HG03135 (cell line): ENCODE data around the gene INHBC.

Source experiments
- ATAC-seq: cut with Tn5 transposase; IDR thresholded peaks from one replicate; pipeline ENCODE4 v1.9.1; 2021; ENCODE audit warnings: mild to moderate bottlenecking, moderate library complexity; ENCODE audit not compliant: unreplicated experiment

Gene INHBC

DNA sequence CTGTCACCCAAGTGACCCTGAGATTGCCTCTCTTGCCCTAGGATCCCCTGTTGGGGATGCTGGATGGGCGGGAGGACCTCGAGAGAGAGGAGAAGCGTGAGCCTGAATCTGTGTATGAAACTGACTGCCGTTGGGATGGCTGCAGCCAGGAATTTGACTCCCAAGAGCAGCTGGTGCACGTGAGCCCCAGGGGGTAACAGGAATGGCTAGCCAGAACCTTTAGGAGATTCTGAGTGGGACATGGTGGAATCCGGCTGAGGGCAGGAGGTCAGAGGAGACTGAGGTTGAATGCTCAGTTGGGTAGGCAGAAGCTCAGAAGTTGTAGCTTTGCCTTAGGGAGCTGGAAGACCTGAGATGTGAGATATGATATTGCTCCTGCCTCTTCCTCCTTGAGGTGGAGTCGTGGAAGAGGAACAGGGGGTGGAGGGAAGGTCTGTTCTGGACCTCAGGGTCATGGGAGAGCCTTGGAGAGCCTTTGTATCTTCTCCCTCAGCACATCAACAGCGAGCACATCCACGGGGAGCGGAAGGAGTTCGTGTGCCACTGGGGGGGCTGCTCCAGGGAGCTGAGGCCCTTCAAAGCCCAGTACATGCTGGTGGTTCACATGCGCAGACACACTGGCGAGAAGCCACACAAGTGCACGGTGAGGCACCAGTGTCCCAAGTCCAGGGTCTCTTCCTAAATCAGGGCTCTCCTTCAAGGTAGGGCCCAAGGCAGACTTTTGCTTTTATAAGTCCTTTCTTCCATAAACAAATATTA, 31.3 kb downstream of the INHBC start:
- no peak for ATAC-seq

DNA sequence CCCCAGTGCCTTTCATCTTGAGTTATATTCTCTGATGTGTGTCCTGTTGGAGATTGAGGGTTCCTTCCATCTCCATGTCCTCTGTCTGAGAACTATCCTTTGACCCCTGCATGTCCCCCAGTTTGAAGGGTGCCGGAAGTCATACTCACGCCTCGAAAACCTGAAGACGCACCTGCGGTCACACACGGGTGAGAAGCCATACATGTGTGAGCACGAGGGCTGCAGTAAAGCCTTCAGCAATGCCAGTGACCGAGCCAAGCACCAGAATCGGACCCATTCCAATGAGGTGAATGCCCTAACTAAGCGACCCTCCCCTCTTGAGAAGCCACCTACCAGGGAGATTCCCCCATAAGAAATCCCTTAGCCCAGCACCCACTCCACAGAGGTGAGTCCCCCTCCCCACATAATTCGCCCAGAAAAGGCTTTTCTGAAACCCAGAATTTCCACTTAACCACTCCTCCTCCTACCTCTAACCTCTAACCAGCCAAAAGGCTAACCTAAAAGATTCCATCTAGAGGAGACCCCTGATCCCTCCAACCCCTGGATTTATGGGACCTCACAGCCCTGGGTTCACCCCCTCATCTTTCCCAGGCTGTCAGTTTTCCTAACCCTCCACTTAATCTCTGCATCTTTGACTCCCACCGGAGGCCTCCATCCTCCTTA, 32.8 kb downstream of the INHBC start:
- no peak for ATAC-seq

DNA sequence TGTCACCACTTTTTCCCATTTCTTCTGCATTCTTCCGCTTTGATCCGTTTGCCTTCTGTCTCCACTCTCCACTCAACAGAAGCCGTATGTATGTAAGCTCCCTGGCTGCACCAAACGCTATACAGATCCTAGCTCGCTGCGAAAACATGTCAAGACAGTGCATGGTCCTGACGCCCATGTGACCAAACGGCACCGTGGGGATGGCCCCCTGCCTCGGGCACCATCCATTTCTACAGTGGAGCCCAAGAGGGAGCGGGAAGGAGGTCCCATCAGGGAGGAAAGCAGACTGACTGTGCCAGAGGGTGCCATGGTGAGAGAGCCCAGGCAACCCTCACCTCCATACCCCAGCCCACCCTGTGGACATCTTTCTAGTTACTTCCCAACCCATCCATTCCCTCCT, 33.3 kb downstream of the INHBC start:
- no peak for ATAC-seq

DNA sequence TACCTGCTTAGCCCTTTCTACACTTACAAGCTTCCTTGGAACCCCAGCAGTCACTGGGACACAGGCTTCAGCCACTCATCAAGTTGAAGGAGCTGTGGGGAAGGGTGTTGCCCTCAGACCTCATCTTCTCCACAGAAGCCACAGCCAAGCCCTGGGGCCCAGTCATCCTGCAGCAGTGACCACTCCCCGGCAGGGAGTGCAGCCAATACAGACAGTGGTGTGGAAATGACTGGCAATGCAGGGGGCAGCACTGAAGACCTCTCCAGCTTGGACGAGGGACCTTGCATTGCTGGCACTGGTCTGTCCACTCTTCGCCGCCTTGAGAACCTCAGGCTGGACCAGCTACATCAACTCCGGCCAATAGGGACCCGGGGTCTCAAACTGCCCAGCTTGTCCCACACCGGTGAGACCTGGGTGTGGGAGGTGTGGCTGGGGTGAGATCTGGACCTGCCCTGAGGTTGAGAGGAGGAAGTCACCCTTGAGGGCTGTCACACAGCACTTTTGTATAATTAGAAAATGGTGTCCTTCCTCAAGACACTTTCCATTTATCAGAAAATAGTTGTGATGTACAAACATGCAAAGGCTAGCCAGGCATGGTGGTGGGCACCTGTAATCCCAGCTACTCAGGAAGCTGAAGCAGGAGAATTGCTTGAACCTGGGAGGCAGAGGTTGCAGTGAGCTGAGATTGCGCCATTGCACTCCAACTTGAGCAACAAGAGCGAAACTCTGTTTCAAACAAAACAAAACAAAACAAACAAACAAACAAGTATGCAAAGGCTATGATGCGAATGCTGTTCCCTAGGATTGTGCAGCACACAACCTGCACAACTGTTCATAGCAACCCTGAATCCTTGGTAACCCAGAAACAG, 34.9 kb downstream of the INHBC start:
- ATAC-seq: no peak

DNA sequence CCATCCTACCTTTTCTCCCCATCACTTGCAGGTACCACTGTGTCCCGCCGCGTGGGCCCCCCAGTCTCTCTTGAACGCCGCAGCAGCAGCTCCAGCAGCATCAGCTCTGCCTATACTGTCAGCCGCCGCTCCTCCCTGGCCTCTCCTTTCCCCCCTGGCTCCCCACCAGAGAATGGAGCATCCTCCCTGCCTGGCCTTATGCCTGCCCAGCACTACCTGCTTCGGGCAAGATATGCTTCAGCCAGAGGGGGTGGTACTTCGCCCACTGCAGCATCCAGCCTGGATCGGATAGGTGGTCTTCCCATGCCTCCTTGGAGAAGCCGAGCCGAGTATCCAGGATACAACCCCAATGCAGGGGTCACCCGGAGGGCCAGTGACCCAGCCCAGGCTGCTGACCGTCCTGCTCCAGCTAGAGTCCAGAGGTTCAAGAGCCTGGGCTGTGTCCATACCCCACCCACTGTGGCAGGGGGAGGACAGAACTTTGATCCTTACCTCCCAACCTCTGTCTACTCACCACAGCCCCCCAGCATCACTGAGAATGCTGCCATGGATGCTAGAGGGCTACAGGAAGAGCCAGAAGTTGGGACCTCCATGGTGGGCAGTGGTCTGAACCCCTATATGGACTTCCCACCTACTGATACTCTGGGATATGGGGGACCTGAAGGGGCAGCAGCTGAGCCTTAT, 35.8 kb downstream of the INHBC start:
- ATAC-seq: no peak

DNA sequence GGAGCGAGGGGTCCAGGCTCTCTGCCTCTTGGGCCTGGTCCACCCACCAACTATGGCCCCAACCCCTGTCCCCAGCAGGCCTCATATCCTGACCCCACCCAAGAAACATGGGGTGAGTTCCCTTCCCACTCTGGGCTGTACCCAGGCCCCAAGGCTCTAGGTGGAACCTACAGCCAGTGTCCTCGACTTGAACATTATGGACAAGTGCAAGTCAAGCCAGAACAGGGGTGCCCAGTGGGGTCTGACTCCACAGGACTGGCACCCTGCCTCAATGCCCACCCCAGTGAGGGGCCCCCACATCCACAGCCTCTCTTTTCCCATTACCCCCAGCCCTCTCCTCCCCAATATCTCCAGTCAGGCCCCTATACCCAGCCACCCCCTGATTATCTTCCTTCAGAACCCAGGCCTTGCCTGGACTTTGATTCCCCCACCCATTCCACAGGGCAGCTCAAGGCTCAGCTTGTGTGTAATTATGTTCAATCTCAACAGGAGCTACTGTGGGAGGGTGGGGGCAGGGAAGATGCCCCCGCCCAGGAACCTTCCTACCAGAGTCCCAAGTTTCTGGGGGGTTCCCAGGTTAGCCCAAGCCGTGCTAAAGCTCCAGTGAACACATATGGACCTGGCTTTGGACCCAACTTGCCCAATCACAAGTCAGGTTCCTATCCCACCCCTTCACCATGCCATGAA, 36.5 kb downstream of the INHBC start:
- ATAC-seq: no peak

DNA sequence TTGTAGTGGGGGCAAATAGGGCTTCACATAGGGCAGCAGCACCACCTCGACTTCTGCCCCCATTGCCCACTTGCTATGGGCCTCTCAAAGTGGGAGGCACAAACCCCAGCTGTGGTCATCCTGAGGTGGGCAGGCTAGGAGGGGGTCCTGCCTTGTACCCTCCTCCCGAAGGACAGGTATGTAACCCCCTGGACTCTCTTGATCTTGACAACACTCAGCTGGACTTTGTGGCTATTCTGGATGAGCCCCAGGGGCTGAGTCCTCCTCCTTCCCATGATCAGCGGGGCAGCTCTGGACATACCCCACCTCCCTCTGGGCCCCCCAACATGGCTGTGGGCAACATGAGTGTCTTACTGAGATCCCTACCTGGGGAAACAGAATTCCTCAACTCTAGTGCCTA, 37.1 kb downstream of the INHBC start:
- ATAC-seq: no peak

DNA sequence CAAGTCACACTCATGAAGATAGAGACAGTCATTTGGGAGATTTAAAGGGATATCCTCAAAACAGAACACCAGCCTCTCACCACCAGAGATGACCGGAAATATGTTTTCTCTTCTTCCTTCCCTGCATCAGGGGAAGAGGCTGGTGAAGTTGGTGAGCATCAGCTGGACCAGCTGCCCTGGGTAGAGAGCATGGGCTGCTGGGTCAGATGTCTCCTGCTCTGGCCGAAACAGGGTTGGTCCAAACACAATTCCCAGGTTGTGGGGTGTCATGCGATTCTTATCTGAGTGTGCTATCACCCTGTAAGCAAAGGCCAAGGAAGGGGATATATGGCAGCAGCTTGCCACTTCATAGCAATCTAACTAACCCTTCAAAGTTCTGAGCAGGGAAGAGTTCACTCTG, 37.8 kb downstream of the INHBC start:
- ATAC-seq: no peak

DNA sequence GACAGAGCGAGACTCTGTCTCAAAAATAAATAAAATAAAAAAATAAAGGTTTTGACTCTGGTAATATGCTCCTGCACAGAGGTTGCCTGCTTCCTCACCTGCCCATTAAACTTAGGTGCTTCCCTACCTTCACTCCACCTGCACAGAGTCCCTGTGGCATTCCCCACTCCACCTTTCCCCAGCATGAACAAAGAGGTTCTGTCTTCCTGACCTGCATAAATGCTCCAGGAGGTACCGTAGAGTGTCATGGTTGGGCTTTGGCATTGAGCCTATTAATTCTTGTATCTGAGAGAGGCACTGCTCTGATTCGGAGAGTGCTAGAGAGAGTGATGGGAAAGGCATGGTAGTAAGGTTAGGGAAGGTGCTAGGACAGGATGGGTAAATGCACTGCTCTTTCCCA, 38.8 kb downstream of the INHBC start:
- no peak for ATAC-seq

DNA sequence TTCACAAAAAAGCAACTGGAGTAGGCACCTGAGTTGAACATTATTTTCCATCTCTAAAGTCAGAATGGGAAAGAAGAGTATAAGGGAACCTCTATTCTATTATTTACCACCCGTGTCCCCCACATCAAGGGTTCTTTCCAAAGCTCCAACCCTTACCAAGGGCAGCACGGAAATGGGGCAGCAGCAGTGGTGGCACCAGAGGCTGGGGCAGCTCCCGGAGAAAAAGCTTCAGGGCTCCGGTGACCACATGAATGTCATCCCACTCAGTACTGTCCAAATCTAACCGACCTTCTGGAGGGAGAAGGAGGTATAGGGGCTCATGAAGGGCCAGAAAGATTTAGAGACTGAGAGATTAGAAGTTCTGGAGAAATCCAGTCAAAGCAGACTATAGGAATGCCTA, 39.3 kb downstream of the INHBC start:
- ATAC-seq: no peak

DNA sequence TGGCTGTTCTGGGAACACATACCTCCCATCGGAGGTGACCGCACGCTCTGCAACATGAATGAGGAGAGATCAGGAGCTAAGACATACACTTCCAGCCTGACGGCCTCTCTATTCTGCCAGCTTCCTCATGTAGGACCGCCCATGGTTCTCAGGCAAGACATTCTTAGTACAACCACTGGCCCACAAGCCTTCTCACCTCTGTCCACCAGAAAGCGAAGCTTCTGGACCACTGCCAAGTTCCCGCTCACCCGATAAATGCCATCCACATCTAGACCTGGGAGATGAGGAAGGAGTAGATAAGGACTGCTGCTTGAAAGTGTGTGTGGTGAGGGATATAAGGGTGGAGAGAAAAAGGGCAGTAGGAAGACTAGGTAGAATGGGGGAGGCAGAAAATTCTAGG, 39.8 kb downstream of the INHBC start:
- ATAC-seq: no peak

DNA sequence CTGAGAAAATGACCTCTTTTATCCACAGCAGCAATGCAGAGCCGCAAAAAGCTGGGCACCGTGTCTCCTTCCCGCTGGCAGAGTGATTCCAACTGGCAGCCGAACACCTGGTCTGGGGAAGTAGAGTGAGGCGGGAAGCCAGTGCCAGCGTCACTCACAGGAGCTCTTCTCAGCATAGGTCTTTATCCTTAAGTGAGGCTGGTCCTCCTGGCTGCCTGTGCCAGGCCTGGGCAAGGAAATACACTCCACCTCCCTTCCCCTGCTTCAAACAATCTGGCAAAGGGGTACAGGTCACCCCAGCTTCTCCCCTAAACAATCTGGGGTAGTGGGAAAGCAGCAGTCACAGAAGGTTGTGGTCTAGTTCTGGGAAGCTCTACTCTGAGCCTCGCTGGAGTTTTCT, 40.3 kb downstream of the INHBC start:
- no peak for ATAC-seq

DNA sequence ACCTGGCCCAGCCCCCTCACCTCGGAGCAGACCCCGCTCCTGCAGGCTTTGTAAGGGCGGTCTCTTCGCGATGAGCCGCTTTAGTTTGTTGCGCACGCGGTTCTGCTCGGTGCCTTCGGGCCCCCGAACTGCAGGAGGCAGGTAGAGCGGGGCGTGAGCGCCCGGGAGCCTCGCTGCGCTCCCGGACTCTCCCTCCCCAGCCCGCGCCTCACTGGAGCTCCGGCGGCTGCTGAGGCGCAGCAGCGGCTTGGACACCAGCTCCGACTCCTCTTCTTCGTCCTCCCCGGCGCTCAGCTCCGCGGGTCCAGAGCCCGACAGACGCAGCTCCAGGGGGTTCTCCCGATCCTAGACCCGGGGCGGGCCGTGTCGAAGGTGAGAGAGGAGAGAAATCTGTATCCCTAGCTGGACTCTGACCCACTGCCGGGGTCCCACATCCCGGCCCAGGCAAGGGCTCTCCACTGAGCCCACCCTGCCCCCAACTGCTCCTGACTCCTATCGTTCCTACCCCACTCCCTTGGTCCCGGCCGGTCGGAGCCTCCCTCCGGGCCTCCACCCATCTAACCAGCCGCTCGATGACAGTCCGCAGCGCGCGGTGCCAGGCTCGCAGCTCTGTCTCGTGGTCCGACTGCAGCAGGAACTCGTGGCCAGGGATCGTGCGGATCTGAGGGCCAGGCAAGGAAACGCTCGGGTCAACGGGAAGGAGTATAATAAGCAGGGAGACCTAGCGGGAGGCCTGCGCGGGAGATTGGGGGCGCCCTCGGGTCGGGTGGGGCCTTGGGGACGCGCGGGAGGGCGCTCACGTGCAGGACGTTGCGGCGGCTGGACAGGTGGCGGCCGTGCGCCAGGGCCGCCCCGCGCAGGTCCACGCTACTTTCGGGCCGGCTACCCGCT, 40.9 kb downstream of the INHBC start:
- no peak for ATAC-seq

DNA sequence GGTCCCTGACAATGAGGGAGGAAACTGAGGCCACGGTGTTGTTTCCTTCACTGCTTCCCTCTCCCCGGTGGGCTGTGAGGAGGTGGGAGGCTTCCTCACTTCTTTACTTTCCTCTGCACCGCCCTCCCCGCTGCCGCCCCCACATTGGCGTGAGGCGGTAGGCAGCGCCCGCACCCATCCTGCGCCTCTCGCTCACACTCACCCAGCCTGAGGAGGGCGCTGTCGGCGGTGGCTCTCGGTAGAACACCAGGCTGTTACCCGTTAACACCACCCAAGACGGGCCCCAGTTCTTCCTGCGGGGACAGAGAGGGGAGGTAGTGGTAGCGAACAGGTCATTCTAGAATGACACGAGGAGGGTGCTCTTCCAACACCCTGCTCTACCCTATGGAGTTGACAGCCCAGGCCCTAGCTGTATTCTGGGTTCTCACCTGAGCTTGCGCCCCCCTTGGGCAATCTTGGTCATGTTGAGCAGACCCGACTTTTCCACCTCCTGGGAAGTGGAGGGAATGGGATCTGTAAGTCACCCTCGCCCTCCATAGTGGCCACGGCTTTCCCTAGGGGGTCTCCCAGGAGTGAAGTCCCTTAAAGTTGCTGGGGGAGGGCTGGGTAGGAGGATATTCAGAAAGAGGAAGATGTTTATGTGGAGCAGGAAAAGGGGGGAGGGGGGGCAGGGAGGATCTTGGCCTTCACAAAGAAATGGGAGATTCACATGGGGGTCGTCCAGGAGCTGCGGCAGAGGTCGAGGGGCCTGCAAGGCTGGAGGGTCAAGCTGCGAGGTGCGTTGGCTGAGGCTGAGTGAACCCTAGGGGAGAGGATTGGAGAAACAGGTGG, 41.8 kb downstream of the INHBC start:
- no peak for ATAC-seq

DNA sequence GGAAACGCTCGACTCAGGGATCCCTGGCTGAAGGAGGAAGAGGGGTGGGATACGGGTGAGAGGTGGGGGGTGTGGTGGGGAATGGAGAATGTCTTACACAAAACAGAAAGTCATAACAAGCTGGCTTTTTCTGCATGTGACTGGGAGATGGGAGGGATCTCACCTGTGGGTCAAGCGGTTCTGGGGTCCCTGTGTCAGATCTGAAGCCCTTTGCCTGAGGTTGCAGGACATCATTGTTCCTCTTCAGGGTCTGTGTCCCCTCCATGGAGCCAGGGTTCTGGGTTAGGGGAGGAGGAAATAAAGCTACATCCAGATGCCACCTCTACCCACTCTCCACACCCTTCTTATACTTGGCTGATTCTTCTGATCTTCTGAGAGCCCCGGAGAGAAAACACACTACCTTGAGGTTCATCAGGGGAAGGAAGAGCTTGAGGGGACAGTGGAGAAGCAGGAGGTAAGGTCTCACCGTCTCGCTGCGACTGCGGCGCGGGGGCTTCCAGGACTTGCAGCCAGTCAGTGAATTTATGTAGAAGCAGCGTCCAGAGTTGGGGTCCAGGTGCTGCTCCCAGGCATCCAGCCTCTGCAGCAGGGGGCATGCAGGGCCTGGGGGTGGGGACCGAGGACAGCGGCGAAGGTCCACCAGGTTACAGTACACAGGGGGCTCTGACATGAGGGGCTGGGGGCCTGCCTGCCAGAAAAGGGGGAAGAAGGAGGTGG, 42.6 kb downstream of the INHBC start:
- no peak for ATAC-seq

DNA sequence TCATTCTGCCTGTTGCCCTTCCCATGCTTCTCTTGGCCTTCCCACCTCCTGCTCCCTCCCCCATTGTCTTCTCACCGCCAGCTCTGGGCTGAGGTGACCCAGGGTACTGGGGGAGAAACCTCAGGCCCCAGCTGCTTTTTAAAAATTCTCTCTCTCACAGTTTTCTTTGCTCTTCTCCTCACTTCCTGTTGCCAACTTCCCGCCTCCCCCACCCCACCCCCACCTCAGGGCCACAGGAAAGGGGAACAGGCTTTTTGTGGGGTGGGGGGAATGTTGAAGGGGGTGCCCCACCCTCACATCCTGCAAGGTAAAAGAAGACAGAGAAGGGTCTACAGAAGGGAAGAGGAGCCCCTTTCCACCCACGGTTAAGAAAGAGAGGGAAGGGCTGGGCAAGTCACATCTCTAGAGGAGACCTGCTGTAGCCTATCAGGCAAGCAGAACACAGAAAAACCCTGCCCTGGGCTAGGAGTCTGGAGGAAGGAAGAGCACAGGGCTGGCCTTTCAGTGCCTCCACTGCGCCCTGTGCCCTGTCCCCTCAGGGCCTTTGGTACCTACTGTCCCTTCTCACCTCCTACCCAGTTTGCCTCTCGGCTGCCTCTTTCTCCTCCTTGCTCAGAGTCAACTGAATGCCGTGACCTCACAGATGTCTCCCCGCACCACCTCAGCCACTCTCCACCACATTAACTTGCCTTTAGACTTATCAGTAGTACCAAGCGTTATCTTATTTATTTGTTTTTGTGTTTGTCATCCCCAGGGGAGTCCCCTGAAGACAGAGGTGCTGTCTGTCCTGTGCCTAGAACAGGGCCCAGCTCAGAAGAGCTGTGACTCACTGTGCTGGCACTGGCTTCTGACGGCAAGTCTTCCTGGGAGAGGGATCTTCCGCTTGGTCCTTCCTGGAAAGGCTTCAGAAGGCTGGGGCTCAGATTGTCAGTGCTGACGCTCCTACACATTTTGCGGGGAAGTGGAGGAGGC, 43.4 kb downstream of the INHBC start:
- peak; percentile 36 for ATAC-seq

DNA sequence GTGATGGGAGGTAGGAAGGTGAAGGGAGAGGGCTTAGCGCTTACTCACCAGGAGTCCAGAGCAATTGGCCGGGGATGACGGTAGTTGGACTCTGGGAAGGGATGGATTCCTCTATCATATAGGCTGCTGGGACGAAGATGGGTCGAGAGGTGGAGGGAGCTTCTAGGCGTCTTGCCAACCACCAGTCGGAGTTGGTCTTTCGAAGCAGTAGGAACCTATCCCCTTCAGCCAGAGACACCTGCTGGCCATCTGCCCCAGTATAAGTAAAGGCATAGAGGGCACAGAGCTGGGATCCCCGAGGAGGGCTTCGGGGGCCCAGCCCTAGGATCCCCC, 44.4 kb downstream of the INHBC start:
- no peak for ATAC-seq
